GM10266 (cell line): ENCODE results near the gene HOXD11.

Experiments
- DNase-seq: peaks from one replicate; pipeline ENCODE4 v3.0.0; 2012; ENCODE audit errors: extremely low spot score
- TF ChIP-seq, protein P1 (sequence below): IDR thresholded peaks from 2 replicates; pipeline ENCODE4 v1.5.1; 2012; ENCODE audit warnings: mild to moderate bottlenecking, low read depth; ENCODE audit not compliant: control insufficient read depth, insufficient read depth; ENCODE audit errors: missing control alignments

Gene HOXD11

DNA sequence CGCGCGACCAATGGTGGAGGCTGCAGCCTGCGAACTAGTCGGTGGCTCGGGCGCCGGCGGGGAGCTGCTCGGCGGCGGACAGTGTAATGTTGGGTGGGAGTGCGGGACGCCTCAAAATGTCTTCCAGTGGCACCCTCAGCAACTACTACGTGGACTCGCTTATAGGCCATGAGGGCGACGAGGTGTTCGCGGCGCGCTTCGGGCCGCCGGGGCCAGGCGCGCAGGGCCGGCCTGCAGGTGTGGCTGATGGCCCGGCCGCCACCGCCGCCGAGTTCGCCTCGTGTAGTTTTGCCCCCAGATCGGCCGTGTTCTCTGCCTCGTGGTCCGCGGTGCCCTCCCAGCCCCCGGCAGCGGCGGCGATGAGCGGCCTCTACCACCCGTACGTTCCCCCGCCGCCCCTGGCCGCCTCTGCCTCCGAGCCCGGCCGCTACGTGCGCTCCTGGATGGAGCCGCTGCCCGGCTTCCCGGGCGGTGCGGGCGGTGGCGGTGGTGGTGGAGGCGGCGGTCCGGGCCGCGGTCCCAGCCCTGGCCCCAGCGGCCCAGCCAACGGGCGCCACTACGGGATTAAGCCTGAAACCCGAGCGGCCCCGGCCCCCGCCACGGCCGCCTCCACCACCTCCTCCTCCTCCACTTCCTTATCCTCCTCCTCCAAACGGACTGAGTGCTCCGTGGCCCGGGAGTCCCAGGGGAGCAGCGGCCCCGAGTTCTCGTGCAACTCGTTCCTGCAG, 15.8 kb downstream of the HOXD11 start, which contains the start of gene HOXD9:
Gene HOXD9 (plus strand): TSS at position 37 of the 728 bp plus-strand sequence. CDS start 50 bp downstream, at position 87.
- DNase-seq: no peak
- TF ChIP-seq, protein P1, sequence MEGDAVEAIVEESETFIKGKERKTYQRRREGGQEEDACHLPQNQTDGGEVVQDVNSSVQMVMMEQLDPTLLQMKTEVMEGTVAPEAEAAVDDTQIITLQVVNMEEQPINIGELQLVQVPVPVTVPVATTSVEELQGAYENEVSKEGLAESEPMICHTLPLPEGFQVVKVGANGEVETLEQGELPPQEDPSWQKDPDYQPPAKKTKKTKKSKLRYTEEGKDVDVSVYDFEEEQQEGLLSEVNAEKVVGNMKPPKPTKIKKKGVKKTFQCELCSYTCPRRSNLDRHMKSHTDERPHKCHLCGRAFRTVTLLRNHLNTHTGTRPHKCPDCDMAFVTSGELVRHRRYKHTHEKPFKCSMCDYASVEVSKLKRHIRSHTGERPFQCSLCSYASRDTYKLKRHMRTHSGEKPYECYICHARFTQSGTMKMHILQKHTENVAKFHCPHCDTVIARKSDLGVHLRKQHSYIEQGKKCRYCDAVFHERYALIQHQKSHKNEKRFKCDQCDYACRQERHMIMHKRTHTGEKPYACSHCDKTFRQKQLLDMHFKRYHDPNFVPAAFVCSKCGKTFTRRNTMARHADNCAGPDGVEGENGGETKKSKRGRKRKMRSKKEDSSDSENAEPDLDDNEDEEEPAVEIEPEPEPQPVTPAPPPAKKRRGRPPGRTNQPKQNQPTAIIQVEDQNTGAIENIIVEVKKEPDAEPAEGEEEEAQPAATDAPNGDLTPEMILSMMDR: no peak

DNA sequence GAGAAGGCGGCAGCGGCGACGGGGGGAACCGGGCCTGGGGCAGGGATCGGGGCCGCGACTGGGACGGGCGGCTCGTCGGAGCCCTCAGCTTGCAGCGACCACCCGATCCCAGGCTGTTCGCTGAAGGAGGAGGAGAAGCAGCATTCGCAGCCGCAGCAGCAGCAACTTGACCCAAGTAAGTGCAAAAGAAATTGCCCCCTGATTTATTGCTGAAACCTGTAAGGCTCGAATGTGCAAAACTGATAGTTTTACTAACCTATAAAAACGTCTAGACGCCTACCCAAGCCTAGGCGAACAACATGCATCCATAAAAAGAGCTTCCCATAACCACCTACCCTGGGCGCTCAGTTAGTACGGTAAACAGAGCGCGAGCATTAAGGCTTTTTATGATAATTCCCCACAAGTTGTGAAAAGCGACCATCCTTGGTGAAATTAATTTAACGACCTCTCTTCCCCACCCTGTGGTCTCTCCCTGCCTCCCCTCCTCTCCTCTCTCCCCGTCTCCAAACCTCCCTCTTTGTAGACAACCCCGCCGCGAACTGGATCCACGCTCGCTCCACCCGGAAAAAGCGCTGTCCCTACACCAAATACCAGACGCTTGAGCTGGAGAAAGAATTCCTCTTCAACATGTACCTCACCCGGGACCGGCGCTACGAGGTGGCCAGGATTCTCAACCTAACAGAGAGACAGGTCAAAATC, 16.5 kb downstream of the HOXD11 start:
- TF ChIP-seq, protein P1: no peak
- DNase-seq: no peak

DNA sequence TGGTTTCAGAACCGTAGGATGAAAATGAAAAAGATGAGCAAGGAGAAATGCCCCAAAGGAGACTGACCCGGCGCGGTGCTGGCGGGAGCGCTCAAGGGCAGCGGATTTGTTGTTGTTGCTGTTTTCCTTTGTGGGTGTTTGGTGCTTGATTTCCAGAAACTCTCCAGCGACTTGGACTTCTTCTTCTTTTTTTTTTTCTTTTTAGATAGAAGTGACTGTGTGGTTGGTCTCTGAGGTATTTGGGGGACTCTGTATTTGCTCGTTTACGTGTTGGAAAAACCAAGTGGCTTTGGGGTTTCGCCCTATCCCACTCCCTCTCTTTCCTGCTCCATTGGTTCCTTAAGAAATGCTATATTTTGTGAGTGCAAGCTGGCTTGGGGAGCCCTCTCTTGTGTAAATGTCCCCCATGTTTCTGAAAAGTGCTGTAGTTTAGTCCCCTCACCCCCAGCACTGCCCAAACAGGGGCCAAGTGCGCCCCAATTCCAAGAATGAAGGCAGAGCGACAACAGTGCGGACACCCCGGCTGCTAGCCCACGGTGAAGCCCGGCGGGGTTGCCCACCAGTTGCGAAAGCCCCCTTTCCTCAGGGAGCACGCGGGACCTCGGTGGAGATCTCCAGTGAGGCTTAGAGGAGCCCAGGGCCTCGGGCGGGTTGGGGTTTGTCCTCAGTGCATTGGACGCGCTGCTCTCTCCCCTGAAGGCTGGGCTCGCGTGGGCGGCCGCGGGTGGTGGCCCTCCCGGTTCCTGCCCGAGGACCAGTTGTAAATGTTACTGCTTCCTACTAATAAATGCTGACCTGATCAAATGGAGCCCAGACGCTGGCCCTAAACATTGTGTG, 17.2 kb downstream of the HOXD11 start:
- TF ChIP-seq, protein P1: no peak
- no peak for DNase-seq

DNA sequence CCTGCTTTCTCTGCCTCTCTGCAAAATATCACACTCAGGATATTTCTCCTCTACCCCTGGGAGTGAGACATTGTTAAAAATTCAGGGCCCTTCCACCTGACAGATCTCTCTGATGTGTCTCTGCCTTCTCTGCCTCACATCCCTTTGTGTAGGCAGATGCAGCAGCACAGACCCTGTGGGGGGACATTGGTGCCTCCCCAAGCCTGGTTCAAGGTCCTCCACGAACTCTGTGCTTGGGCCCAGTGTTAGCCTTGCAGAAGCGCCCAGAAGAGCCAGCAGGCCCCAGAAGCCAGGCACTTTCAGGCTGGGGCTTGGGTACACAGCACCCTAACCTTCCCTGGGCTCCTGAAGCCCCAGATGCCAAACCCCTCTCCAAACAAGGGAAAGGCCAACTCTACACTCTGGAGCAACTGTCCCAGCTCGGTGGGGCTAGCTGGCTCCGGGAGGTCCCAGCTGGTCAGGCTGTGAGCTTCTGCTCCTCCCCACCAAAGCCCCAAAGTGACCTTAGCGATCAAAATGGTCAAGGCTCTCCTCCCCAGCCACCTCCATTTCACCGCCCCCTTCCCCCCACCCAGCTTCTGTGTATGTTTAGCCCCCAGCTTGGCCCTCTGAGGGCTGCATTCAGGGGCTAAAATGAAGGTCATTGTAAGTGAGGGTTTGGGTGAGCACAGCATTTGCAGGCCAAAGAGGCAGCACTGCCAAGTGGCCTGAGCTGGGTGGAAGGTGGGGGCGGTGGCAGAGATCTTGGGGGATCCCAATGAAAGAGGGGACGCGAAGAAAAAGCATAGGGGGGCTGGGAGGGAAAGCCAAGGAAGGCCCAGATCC, 18.1 kb downstream of the HOXD11 start:
- DNase-seq: no peak
- TF ChIP-seq, protein P1: no peak

DNA sequence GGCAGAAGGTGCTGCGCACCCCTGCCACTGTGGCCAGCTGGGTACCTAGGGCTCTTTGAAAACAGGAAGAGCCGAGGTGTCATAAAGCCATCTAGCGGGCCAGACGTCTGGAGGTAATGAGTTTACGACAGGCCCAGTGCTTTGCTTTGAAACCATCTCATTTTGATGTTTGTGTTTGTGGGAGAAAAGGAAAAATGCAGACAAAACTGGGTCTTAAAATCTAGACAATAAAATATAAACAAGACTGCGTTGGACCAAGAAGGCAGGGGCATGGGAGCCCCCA, 18.6 kb downstream of the HOXD11 start:
- DNase-seq: no peak
- TF ChIP-seq, protein P1: no peak

DNA sequence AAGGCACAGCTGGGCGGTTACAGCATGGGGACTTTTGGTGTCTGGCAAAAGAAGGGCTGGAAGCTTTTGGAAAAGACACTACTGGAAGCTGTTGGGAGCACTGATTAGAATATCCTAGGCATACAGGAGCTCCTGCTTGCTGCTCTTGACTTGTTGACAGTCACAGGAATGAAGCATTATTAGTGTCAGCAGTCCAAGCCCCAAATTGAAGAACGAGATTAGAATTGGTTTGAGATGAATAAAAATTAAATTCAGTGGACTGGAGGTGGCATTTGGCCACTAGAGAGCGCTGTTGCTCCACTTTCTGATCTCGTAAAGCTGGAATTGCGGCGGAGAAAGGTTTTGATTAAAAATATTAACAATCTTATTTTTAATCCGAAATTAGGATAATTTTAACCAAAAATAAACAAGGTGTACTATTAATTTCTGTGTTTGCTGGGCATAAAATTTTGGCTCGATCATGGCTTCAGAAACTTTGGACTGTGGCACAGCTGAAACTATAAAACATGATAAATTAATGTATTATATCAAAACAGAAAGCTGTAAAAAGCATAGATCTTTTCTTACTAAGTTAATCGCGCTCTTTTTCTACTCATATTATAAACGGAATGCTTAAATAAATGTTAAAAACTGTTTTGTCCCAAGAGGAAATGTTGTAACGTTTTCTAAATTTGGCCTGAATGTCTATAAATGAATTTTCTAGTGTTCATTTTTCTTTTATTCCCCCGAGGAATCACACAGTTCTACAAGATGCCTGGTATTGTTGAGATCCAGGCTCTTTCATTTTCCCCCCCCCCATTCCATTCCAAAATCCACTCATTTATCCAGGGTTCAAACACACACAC, 20.1 kb downstream of the HOXD11 start:
- DNase-seq: peak; percentile 69

More for the DNA sequence above, 20.1 kb downstream of the HOXD11 start:
- TF ChIP-seq, protein P1: peak; percentile 86
